ENCODE results near the gene RBM7.

RBM7 gene, protein sequence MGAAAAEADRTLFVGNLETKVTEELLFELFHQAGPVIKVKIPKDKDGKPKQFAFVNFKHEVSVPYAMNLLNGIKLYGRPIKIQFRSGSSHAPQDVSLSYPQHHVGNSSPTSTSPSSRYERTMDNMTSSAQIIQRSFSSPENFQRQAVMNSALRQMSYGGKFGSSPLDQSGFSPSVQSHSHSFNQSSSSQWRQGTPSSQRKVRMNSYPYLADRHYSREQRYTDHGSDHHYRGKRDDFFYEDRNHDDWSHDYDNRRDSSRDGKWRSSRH

DNA sequence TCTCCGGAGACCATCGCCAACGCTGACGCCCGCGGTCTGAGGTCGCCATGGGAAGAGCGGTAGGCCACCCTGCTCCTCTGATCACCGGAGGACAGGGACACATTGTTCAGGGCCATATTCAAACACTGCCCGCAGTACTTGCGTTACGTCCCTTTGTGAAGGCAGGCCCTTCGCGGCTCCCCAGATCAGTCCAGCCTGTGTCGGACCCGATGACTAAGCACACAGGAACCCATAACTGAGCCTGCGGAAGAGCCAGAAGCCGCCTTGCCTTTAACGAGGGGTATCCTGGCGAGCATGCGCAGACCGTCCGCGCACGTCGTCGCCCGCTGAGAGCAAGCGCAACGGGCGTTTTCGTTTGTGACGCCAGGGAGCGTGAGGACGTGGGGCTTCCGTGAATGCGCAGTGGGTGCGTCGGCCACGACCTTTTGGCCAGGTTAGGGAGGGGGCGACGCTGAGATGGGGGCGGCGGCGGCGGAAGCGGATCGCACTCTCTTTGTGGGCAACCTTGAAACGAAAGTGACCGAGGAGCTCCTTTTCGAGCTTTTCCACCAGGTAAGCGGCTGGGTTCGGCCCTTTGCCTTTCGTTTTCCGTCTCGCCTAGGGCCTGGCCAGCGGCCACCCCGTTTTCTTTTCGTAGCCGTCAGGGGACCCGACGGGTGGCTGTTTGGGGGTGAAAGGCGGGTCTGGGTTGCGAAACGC is at the start of gene RBM7, which contains the start of gene C11orf71:
Gene RBM7 (plus strand): TSS at position 451 of the 699 bp plus-strand sequence. CDS start 6 bp downstream, at position 457.
Gene C11orf71 (minus strand): TSS at position 296 of the 699 bp plus-strand sequence. CDS start 180 bp downstream, at position 116.
- DNase-seq (ENCODE audit: low read depth in 2 of 2), result peak; percentile 98

DNA sequence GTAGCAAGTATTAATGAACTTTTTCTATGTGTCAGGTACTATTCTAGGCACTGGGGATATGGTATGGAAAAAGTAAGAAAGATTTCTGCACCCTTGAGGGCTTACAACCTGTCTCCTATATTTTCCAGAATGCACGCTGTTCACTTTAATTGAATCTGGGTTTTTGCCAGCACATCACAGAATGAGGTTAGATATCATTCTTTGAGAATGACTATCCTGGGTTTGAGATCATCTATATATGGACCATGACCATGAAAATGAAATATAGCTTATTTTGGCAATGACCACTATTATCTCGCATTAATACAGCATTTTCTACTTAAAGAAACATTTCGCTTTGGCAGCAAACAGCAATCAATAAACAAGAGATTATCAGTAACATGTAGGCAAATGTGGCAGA is 47.0 kb upstream of the RBM7 start:
- peak in 1 of 2 experiments; percentile 36 for DNase-seq (ENCODE audit: low read depth in 2 of 2)

DNA sequence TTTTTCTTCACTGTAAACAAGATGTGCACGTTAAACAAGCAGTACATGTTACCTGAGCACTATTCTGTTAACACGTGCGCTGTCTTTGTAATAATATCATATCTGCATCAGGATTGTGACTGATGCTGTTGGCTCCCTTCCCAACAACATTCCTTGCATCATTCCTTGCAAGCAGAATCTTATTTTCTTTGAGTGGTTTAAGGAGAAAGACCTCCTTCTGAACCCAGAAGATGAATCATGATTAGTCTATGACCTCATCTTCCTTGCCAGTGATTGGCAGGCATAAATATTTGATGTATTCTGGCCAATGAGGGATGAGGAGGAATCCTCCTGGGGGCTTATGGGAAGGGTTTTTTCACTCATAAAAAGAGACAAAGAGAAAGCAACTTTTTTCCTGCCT is 46.4 kb upstream of the RBM7 start:
- DNase-seq (ENCODE audit: low read depth in 2 of 2), result peak; percentile 82 to 86

DNA sequence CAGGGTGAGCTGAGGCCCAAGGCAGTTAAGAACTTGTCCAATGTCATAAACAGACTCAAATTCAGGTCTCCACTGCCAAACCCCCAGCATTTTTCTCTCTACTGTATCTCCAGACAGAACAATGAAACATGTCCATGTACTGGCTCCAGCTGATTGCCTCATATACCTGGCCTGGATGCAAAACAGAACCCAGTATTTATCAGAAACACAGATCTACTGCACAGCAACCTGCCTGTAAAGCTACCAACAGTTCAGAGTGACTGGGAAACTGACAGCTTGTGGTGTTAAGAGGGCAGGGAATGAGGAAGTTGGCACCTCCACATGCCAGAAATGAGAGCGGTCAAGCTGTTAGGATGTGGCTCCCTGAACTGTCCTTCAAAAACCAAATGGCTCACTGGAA is 41.8 kb upstream of the RBM7 start:
- no peak for DNase-seq (ENCODE audit: low read depth in 2 of 2)

DNA sequence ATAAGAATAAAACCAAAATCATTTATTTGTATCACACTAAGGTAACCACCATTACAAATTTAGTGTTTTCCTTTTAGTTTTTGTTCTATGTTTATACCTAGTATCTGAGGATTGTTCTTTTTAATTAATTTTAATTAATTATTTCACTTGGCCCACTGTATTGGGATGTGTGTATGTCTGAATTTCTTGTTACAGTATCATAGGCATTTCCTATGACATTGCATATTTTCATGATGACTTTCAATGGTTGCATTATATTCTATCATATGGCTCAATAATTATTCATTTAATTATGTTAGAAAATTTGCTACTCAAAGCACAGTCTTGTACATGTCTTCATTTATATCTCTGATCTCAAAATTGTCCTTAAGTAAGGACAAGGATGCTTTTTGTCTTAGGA is 41.1 kb upstream of the RBM7 start:
- no peak for DNase-seq (ENCODE audit: low read depth in 2 of 2)

DNA sequence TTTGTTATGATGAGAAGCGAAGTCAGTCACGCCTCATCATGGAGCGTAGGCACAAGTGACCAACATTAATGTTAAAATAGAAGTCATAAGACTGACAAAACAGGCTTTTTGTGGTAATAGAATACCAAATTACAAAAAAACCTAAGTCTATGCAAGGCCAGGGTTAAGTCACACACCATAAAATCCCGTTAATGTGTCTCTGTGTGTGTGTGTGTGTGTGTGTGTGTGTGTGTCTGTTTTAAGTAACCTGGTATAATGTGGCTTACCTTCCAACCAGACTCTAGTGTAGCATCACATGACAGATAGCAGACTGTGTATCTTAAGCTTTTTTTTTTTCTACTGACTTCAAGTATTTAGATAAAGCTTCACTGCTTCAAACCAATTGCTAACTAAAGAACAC is 38.1 kb upstream of the RBM7 start:
- DNase-seq (ENCODE audit: low read depth in 2 of 2), result no peak

DNA sequence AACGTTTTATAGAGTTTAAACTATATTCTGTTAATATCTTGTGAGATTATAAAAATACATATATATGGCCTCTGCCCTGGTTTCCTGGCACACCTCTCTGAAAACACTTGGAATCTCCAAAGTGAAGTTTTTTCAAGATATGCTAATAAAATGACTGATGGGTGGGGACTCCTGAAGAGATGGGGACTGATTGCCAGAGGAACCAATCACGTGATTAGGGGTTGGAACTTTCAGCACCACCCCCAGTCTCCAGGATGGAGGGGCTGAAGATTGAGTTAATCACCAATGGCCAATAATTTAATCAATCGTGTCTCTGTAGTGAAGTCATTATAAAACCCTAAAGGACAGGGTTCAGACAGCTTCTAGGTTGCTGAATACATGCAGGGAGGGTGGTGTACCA is 37.5 kb upstream of the RBM7 start:
- no peak for DNase-seq (ENCODE audit: low read depth in 2 of 2)

DNA sequence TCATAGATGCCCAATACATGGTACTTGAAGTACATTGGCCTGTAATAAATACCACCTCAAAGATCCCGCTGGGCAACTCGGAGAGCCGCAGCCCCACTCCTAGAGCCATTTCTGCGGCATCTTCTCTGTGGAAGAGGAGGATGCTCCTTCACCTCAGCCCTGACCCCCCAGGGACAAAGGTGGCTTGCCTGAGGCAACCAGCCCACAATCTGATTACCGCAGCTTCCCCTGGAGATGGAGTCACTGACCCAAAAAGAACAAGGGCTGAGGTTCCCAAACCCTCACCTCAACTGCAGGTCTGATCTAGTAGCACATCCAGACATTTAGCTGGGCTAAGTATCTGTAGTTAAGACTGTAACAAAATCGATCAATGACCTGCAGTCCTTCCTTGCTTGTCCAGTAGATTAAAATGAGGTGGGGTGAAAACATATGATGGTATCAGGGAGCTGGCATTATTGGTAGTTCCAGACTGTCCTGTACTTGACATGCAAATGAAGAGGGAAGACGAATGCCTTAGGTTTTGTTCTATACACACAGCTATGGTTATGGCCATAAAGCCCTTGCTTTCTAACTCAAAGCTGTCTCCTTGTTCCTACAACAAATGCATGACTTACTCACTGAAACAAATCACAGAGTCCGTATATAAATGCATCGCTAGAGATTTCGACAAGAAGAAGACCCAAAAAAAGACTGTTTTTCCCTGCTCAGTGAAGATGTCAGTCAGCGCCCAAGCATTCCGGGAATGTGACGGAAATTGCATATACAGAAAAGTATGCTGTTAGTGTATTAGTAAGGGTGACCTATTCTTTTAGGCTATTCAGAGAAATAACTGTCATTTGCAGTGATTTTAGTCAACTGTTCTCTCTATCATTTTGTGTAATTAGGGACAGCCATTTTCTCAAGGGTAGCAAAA is 33.9 kb upstream of the RBM7 start:
- DNase-seq (ENCODE audit: low read depth in 2 of 2), result peak; percentile 85 to 87

DNA sequence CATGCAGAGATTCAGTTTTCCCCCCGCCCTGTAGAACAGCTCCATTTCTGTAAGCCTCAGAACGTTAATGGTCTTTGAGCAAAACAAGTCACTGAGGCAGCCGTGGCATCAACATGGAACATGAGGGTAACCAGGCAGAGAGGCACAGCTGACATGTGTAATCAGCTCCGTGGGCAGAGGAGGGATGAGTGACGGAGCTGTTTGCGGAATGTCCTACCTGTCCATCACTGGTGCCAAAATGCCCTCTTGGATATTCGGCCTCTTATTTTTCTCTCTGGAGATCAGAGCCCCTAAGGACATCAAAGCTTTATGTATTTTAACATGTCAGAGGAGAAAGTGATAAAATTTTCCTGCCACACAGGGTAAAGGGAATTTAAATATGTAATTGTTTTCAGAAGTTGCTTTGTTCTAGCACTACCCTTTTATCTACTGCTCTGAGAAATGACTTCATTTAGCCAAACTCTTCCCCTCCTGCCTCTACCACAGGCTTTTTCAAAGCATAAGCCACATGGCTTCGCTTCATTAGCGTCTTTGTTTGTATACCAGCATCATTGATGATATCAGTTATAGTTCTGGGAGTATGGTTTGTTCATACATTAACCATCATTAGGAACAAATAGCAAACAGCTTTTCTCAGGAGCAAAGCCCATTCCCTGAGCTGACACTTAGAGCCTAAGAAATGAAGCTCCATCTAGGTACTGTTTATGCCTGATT is 33.1 kb upstream of the RBM7 start:
- DNase-seq (ENCODE audit: low read depth in 2 of 2), result no peak

DNA sequence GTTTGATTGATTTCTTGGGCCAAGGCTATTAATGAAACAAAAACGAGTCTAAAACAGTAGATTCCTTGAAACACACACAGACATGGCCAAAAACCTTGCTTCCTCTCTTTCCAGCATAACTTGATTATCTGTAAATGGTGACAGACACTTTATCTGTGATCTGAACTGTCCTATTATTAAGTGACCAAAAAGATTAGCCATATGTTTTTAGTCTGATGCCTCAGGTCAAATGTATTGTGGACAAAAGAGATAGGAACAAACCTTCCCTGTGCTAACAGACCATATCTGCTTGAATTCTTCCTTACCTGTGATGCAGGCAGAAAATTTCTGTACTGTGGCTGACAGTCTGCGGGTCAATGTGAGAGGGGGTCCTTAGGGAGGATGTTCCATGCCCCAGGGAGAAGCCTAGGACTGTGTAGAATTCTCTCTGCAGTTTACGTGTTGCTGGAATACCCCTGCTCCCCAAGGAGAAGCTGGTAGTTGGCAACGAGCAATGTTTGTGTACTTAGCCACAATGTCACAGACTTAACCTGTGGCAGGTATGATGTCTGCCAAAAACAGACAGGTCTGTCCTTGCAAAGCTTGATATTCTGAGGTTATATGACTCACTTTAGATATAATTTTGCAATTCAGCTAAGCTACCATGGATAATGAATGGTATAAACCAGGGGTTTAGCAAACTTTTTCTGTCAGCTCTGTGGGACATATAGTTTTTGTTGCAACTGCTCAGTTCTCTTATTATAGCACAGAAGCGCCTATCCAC is 31.4 kb upstream of the RBM7 start:
- no peak for DNase-seq (ENCODE audit: low read depth in 2 of 2)

DNA sequence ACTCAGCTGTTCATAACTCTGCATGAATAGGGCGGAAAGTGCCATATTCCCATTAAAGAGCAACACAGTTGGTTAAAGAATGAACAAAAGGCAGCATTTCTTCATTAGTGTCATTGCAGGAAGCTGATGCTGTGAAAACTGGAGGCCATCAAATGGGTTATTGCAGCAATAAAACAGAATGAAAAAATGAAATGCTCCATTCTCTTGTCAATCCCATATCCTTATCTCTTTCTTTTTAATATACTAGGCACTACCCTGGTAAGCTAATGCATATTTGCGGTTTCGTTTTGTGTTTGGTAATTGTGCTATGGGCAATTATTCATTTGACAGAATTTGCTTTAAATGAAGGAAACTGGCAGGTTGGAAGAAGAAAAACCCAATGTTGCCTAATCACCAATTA is 25.4 kb upstream of the RBM7 start:
- no peak for DNase-seq (ENCODE audit: low read depth in 2 of 2)

DNA sequence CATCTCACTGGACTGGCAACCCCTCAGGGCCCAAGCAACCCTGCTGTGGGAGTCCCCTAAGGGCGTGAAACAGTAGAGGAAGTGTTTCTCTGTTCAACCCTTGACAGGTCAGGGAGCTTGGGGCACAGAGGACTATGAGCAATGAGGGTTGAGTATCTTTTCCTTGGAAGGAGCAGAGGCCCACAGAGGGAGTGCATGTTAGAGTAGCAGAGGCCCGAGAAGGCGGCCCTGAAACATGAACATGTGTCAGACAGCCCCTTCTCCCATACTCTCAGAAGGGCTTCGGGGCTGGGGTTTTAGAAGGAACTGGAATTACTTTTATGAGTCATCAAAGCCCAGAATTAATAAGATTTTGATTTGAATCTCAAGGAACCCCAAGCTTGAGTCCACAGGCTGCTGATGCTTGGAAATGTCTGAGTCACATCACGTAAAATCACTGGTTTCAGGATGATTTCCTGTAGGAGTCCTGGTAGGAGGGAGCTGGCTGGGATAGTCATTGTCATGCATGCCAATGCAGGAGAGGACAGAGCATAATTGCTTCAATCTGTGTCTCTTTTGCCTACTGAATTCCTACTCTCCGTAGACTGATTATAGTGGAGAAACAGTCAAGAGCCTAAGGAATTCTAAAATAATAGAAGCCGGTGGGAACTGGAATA is 22.7 kb upstream of the RBM7 start:
- peak; percentile 90 to 92 for DNase-seq (ENCODE audit: low read depth in 2 of 2)

DNA sequence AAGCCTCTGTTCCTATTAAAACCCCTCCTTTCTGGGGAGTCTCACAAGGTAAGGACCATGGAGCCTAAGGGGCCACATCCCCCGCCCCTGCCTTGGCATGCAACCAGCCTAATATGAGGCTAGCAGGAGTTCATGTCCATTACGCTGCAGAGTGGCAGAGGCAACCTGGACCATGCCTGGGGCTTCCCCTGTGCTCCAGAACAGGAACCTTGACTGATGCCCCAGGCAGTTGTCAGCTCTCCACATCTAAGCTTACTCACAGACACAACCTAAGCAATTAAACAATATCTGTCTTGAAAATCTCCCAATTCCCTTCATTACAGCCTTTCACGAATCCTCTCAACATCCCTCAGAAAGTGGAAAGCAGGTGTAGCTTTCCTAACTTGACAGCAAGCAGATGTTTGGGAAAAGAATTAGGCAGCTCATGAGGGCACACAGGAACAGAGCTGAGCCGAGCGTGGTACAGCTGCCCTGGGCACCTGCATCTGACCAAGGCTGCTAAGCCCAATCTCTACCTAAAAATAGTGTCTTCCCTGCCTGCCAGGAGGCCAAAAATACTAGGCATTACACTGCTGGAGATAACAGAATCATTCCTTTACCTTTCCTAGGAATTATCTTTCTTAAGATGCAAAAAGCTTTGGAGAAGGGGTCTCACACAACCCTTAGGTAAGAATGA is 20.9 kb upstream of the RBM7 start:
- no peak for DNase-seq (ENCODE audit: low read depth in 2 of 2)

DNA sequence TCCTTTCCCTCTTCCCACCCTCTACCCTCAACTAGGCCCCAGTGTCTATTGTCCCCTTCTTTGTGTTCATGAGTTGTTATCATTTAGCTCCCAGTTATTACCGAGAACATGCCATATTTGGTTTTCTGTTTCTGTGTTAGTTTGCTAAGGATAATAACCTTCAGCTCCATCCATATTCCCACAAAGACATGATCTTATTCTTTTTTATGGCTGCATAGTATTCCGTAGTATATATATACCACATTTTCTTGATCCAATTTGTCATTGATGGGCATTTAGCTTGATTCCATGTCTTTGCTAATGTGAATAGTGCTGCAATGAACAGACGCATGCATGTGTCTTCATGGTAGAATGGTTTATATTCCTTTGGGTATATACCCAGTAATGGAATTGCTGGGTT is 18.0 kb upstream of the RBM7 start:
- no peak for DNase-seq (ENCODE audit: low read depth in 2 of 2)

DNA sequence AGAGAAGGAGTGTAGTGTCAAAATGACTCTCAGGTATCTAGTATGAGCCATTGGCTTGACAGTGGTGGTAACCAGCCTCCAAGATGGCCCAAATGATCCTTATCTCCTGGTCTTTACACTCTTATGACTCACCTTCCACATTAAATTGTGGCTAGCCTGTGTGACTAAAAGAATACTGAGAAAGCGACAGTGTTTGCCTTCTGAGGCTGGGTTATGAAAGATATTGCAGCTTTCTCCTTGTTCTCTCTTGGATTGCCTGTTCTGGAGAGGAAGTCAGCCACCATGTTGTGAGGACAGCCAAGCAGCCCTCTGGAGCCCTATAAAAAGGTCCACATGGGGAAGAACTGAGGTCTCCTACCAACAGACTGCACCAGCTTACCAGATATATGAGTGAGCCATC is 16.0 kb upstream of the RBM7 start:
- no peak for DNase-seq (ENCODE audit: low read depth in 2 of 2)

DNA sequence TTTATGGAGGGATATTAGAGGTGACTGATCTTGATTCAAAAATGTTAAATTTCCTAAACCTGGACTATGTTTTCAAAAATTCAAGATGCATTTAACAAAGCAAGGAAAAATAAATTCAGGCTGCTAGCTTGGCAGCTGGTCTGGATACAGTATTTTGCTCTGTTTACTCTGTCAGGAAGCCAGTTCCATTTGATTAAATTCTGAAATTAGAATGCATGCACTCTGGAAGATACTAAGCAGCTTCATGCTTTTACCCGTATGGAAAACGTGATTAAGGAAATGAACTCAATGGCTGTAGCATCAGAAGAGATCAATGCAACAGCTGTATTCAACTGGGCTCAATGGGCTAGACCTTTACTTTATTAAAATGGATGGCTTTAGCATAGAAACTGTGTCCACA is 14.3 kb upstream of the RBM7 start:
- DNase-seq (ENCODE audit: low read depth in 2 of 2), result no peak

DNA sequence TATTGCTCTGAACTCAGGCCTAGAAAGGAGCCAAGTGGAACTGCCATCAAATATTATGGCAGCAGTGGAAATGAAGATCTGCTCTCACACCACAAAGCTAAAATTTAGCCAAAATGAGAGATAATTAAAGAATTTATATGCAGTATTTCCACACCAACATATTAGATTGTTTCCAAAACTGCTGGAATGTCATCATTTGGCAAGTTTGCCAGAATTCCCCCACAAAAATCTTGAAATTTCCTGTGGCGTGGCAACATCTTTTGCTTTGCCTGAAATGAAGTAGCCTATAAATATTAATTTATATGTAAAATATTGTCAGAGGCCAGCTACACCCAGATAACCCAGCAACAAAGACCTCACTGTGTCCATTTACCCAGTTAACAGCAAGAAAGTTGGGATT is 13.9 kb upstream of the RBM7 start:
- peak in 1 of 2 experiments; percentile 32 for DNase-seq (ENCODE audit: low read depth in 2 of 2)

DNA sequence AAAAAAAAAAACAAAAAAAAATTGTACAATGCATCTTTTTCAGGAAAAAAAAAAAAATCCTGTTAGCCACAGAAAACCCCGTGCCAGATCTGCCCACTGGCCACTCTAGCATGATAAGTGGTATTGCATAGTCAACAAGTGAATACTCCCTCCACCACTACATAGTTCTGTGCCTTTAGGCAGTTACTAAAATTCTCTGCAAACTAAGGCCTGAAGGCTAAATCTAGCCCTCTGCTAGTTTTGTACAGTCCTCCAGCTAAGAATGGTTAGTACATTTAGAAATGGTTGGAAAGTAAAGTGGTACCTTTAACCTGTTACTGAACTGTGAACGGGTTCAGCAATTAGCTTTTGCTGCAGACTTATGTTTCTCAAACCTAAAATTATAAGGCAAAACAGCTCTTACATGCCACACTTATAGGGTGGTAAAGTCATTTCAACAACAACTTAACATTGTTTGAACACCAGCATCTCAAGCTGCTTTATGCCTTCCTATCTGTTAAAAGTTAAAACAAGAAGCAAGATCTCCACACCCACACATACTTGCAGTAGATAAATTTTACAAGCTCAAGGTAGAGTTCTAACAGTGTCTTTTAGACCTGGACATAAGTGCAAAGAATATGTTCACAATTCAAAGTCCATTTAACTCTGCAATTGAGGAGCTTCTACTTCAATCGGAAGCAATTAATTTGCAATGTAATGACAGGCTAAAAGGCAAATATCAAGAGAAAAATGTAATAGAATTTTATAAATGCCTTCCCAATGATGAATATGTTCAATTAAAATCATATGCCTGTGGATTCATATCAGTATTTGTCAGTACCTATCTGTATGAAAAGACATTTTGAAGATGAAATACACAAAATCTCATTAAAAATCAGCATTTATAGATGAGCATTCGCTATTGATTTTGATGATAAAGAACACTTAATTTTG is 7.5 kb upstream of the RBM7 start:
- DNase-seq (ENCODE audit: low read depth in 2 of 2), result no peak

DNA sequence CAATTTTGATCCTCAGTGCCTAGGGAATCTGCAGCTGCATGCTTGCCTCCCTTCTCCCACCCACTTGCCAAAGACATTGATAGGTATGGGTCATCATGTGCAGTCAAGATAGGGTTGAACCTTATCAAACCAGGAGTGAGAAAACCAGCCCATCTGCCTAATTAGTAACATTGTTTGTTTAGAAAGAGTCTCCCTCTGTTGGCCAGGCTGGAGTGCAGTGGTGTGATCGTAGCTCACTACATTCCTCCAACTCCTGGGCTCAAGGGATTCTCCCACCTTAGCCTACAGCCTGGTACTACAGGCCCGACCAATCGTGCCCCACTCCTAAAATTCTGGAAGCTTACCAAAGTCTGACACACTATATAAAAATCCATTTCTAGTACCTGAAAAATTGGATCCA is 4.7 kb upstream of the RBM7 start:
- no peak for DNase-seq (ENCODE audit: low read depth in 2 of 2)

Measured in fibroblast of skin of left quadriceps (primary cell).